IPS-NIHi11 (cell line): ENCODE data around the gene PRADC1.

Source experiments
- DNase-seq: peaks from one replicate; pipeline ENCODE4 v3.0.0; 2012; ENCODE audit warnings: mixed read lengths, low spot score

PRADC1 gene

GRCh38 chr2:73258913-73259215 lies 25.8 kb upstream of the PRADC1 start:
- DNase-seq, result no peak

- no peak for DNase-seq
Observed at GRCh38 chr2:73258186-73258912, 25.3 kb upstream of the PRADC1 start.

GRCh38 chr2:73257425-73258125 lies 24.5 kb upstream of the PRADC1 start:
- DNase-seq, result no peak

- no peak for DNase-seq
Observed at GRCh38 chr2:73257021-73257420, 24.0 kb upstream of the PRADC1 start.

GRCh38 chr2:73256618-73256922 lies 23.5 kb upstream of the PRADC1 start:
- no peak for DNase-seq

- no peak for DNase-seq
Observed at GRCh38 chr2:73255907-73256617, 23.0 kb upstream of the PRADC1 start.

- no peak for DNase-seq
Observed at GRCh38 chr2:73255007-73255644, 22.1 kb upstream of the PRADC1 start.

GRCh38 chr2:73254343-73255006 lies 21.4 kb upstream of the PRADC1 start:
- DNase-seq, result no peak

- no peak for DNase-seq
Observed at GRCh38 chr2:73253901-73254300, 20.9 kb upstream of the PRADC1 start.

- DNase-seq, result no peak
Observed at GRCh38 chr2:73253400-73253799, 20.4 kb upstream of the PRADC1 start.

GRCh38 chr2:73252238-73253027 lies 19.4 kb upstream of the PRADC1 start:
- no peak for DNase-seq

GRCh38 chr2:73250872-73251846 lies 18.1 kb upstream of the PRADC1 start:
- no peak for DNase-seq

GRCh38 chr2:73249636-73250035 lies 16.6 kb upstream of the PRADC1 start:
- DNase-seq, result no peak

- no peak for DNase-seq
Observed at GRCh38 chr2:73246850-73247249, 13.8 kb upstream of the PRADC1 start.

GRCh38 chr2:73244580-73244979 lies 11.5 kb upstream of the PRADC1 start:
- DNase-seq, result no peak

- no peak for DNase-seq
Observed at GRCh38 chr2:73243884-73244570, 11.0 kb upstream of the PRADC1 start.

- DNase-seq, result no peak
Observed at GRCh38 chr2:73239776-73240175, 6.7 kb upstream of the PRADC1 start.

- DNase-seq, result no peak
Observed at GRCh38 chr2:73238976-73239375, 5.9 kb upstream of the PRADC1 start.

- DNase-seq, result no peak
Observed at GRCh38 chr2:73238149-73238548, 5.1 kb upstream of the PRADC1 start.

GRCh38 chr2:73237168-73237567 lies 4.1 kb upstream of the PRADC1 start:
- DNase-seq, result no peak
